K562 (cell line): ENCODE results near the gene ATP6V0E2. TPM values are rescaled to one million over a fixed set of nuclear protein-coding genes. Genes with fewer than 3 reads are reported as not detected.
A peak's percentile ranks its signal among the peaks of the same experiment; 100 is the strongest.

Experiments used
- CTCF ChIP-seq, 3 experiments: IDR thresholded peaks in 2 of 3; conservative IDR thresholded peaks in 1 of 3; 2 replicates each; pipeline ENCODE4 v1.5.1; 2011 to 2012; ENCODE audit warnings: low read length in 3 of 3, mild to moderate bottlenecking in 3 of 3, control low read depth in 2 of 3, improper control_type of control experiment in 1 of 3, inconsistent platforms in 1 of 3, low read depth in 1 of 3, mixed read lengths in 1 of 3, moderate library complexity in 1 of 3; ENCODE audit not compliant: insufficient read depth in 2 of 3
- MIER1 ChIP-seq: fragments of 450-650 bp; IDR thresholded peaks from 2 replicates; pipeline ENCODE4 v1.6.1; 2016; ENCODE audit warnings: antibody characterized with exemption, mild to moderate bottlenecking, low read depth
- TRIM24 ChIP-seq, 2 experiments: fragments of 450-650 bp; IDR thresholded peaks; 2 replicates each; pipeline ENCODE4 v1.6.1; 2016
- ZNF318 ChIP-seq, 2 experiments: fragments of 450-650 bp; IDR thresholded peaks; 2 replicates each; pipeline ENCODE4 v1.6.1; 2016; ENCODE audit warnings: mild to moderate bottlenecking in 2 of 2, borderline replicate concordance in 1 of 2, low read depth in 1 of 2, moderate library complexity in 1 of 2
- polyA plus RNA-seq, 8 experiments: library from polyadenylated mRNA; depleted of rRNA in 4 of 8; stranded (reverse) in 5 of 8; unstranded in 3 of 8; fragments of >200 nt; fragmentation: Nextera tagmentation in 2 of 8; fragmentation: Illumina TruSeq in 1 of 8; extraction: Ambion mirVana in 2 of 8; extraction: Trizol in 1 of 8; gene quantifications; 2 replicates each; pipeline versions ENCODE4 v1.2.1 to v1.2.3, GENCODE V29; 2011 to 2014; ENCODE audit warnings: inconsistent platforms in 1 of 8, missing spikeins in 1 of 8
- total RNA-seq, 7 experiments: library from RNA; depleted of rRNA in 6 of 7; stranded (reverse); fragments of >200 nt in 6 of 7; fragmentation: Illumina TruSeq in 2 of 7; extraction: Trizol in 2 of 7; gene quantifications; 2 replicates each; pipeline versions ENCODE4 v1.2.1 to v1.2.3, GENCODE V29; 2011 to 2021; ENCODE audit warnings: low replicate concordance in 1 of 7

Gene ATP6V0E2
- total and polyA plus RNA-seq, 9 of the 15 experiments (the other 6 are each of a cell fraction or from before 2014, with no cell fraction given) = 0.55 to 18.5 (median 10.9) TPM

- no peak for TF ChIP-seq ZNF318 (IDR thresholded peaks at IDR 0.05; ENCODE audit: borderline replicate concordance in 1 of 2, low read depth in 1 of 2)
- TF ChIP-seq TRIM24 (IDR thresholded peaks at IDR 0.05) = no peak
- TF ChIP-seq MIER1 = no peak
- 0 out of 6 replicates have a peak, but pooled peaks of 1 of the 3 experiments have one; percentile 17 for TF ChIP-seq CTCF (IDR thresholded peaks at IDR 0.05 in 2 of 3, conservative IDR thresholded peaks at IDR 0.05 in 1 of 3; ENCODE audit: insufficient read depth in 2 of 3, low read depth in 1 of 3, low read length in 3 of 3)
These were observed 1.6 kb downstream of the ATP6V0E2 start (continued) for GRCh38 chr7:149875396-149875795.
